HEK293T (cell line): Measurements from ENCODE around the gene SNX19.

Source experiments
- FOXM1 ChIP-seq: fragments of 450-650 bp; IDR thresholded peaks from 2 replicates; pipeline ENCODE4 v1.6.1; 2017; ENCODE audit warnings: mild to moderate bottlenecking, borderline replicate concordance
- HDGF ChIP-seq: fragments of 450-650 bp; IDR thresholded peaks from 2 replicates; pipeline ENCODE4 v1.6.1; 2017; ENCODE audit warnings: antibody characterized with exemption, borderline replicate concordance
- NFRKB ChIP-seq: fragments of 450-650 bp; IDR thresholded peaks from 2 replicates; pipeline ENCODE4 v1.6.1; 2016; ENCODE audit warnings: mild to moderate bottlenecking, moderate library complexity
- SP1 ChIP-seq: fragments of 450-650 bp; IDR thresholded peaks from 2 replicates; pipeline ENCODE4 v1.6.1; 2017
- ZNF384 ChIP-seq: fragments of 450-650 bp; IDR thresholded peaks from 2 replicates; pipeline ENCODE4 v1.6.1; 2016

DNA sequence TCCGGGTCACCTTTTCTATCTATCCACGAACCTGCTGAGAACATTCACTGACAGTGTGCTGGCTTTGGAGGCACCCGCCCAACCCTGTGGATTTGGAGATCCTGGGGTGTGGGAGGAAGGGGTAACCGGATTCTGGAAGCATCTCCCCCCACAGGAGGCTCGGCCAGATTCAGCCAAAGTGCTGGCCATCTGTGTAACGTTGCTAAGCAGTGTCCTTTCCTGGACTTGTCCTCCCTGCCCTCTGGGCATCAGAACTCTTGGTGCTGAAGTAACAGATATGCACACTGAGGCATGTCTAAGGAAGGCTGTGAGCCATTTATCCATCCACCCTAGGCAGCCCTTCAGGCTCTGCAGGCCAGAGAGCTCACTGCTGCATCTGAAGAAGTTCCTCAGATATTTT lies 85.7 kb downstream of the SNX19 start:
- TF ChIP-seq NFRKB: no peak
- no peak for TF ChIP-seq HDGF
- no peak for TF ChIP-seq FOXM1
- no peak for TF ChIP-seq SP1
- TF ChIP-seq ZNF384: no peak
